Breast epithelium (tissue), 4 donors: ENCODE results near the gene OR7C1. TPM values are rescaled to one million over a fixed set of nuclear protein-coding genes. Genes with fewer than 3 reads are reported as not detected.

ENCODE experiments used
- DNase-seq, 2 donors: peaks; one replicate each; pipeline ENCODE4 v3.0.0-alpha.2; 2019; ENCODE audit warnings: low spot score in 2 of 2
- H3K27ac ChIP-seq, 2 donors: fragments of 200-600 bp; sonication (generic) in 1 of 2; one replicate each; pipeline ENCODE4 v1.5.1; 2016 to 2019; ENCODE audit warnings: mild to moderate bottlenecking in 1 of 2
- H3K27me3 ChIP-seq, 2 donors: fragments of 200-600 bp; sonication (generic) in 1 of 2; one replicate each; pipeline versions ENCODE4 v1.5.1 to v1.6.0; 2017 to 2019; ENCODE audit warnings: control low read depth in 1 of 2, mild to moderate bottlenecking in 1 of 2
- H3K36me3 ChIP-seq: fragments of 200-600 bp; one replicate; pipeline ENCODE4 v1.5.1; 2019
- H3K4me1 ChIP-seq, 2 donors: fragments of 200-600 bp; sonication (generic); one replicate each; pipeline ENCODE4 v1.5.1; 2016 to 2019; ENCODE audit warnings: control low read depth in 1 of 2
- H3K4me3 ChIP-seq, 3 donors: fragments of 200-600 bp; sonication (generic); 1 replicate in 2 of 3; 2 replicates in 1 of 3; pipeline ENCODE4 v1.5.1; 2016 to 2019; ENCODE audit warnings: mild to moderate bottlenecking in 3 of 3, moderate library complexity in 2 of 3
- H3K9me3 ChIP-seq, 2 donors: fragments of 200-600 bp; sonication (generic) in 1 of 2; one replicate each; pipeline ENCODE4 v1.5.1; 2016 to 2019; ENCODE audit warnings: control low read depth in 1 of 2
- POLR2A ChIP-seq: fragments of 450-650 bp; IDR thresholded peaks from one replicate; pipeline ENCODE4 v1.6.1; 2016; ENCODE audit warnings: antibody characterized with exemption, mild to moderate bottlenecking, moderate library complexity
- POLR2AphosphoS5 ChIP-seq, 3 donors: sonication (generic); formaldehyde crosslinking; IDR thresholded peaks; one replicate each; pipeline ENCODE4 v1.6.1; 2017; ENCODE audit warnings: antibody characterized with exemption in 3 of 3
- intact Hi-C: fragments of 100-400 bp; cut with DNase I; formaldehyde crosslinking; loops from one replicate; pipeline ENCODE4 v1.15.1; 2023; ENCODE audit warnings: low total_unique reads
- total RNA-seq, 3 donors: library from RNA; depleted of rRNA; stranded (reverse); fragments of >200 nt; gene quantifications; one replicate each; pipeline ENCODE4 v1.1.0, GENCODE V29; 2016
- TF ChIP-seq, protein P1 (sequence below), 3 donors: fragments of 450-650 bp; IDR thresholded peaks; one replicate each; pipeline ENCODE4 v1.5.1; 2016 to 2017; ENCODE audit warnings: antibody characterized with exemption in 3 of 3, mild to moderate bottlenecking in 3 of 3, moderate library complexity in 3 of 3

Gene OR7C1
- total RNA-seq, 3 donors from 2014 or later, result 0.98 to 1.5 TPM; not detected in 1

DNA sequence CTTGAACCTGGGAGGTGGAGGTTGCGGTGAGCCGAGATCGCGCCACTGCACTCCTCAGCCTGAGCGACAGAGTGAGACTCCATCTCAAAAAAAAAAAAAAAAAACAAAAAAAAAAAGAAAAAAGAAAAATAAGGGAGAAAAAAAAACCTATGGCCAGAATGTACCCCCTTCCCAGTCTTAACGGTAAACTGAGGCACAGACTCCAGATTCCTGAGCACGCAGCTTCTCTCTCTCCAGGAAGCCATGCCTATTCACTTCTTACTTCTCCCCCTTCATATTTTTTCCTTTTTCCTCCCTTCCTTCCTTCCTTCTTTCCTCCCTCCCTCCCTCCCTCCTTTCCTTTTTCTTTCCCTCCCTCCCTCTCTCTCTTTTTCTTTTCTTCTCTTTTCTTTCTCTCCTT, 62.0 kb downstream of the OR7C1 start:
- no peak for DNase-seq
- TF ChIP-seq POLR2A, result no peak
- no peak for TF ChIP-seq POLR2AphosphoS5 (IDR thresholded peaks at IDR 0.05)
- TF ChIP-seq, protein P1, sequence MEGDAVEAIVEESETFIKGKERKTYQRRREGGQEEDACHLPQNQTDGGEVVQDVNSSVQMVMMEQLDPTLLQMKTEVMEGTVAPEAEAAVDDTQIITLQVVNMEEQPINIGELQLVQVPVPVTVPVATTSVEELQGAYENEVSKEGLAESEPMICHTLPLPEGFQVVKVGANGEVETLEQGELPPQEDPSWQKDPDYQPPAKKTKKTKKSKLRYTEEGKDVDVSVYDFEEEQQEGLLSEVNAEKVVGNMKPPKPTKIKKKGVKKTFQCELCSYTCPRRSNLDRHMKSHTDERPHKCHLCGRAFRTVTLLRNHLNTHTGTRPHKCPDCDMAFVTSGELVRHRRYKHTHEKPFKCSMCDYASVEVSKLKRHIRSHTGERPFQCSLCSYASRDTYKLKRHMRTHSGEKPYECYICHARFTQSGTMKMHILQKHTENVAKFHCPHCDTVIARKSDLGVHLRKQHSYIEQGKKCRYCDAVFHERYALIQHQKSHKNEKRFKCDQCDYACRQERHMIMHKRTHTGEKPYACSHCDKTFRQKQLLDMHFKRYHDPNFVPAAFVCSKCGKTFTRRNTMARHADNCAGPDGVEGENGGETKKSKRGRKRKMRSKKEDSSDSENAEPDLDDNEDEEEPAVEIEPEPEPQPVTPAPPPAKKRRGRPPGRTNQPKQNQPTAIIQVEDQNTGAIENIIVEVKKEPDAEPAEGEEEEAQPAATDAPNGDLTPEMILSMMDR (IDR thresholded peaks at IDR 0.05), result no peak
- Histone ChIP-seq H3K4me1 (no peaks in the 10 kb centered on the region), H3K27me3 (no peaks in the 10 kb centered on the region), H3K27ac (no peak overlapping the region), H3K36me3 (no peaks in the 10 kb centered on the region), H3K4me3 (no peak overlapping the region), H3K9me3 (no peaks in the 10 kb centered on the region)
- intact Hi-C loops, result no loop called here

DNA sequence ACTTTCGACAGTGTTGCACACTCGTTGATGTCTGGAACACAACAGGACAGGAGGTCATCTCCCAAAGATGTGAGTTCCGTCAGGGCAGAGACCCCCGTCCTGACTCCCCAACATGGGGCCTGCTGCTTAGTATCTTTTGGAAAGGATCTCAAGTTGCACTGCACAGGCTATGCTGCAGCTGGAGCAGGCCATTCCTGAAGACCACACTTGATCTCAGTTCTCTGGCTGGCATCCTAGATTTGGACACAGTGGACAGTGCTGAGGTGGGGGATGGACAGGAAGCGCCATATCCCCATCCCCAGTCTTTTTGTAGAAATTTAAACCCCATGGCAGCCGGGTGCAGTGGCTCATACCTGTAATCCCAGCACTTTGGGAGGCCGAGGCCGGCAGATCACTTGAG, 62.5 kb downstream of the OR7C1 start:
- Histone ChIP-seq H3K4me3 (no peak overlapping the region), H3K36me3 (no peaks in the 10 kb centered on the region), H3K27ac (no peak overlapping the region), H3K27me3 (no peaks in the 10 kb centered on the region), H3K9me3 (no peaks in the 10 kb centered on the region), H3K4me1 (no peaks in the 10 kb centered on the region)
- peak in 1 of 2 donors; percentile 5 for DNase-seq
- TF ChIP-seq, protein P1 (IDR thresholded peaks at IDR 0.05), result no peak
- TF ChIP-seq POLR2A, result no peak
- no peak for TF ChIP-seq POLR2AphosphoS5 (IDR thresholded peaks at IDR 0.05)
- intact Hi-C loops, result no loop called here

DNA sequence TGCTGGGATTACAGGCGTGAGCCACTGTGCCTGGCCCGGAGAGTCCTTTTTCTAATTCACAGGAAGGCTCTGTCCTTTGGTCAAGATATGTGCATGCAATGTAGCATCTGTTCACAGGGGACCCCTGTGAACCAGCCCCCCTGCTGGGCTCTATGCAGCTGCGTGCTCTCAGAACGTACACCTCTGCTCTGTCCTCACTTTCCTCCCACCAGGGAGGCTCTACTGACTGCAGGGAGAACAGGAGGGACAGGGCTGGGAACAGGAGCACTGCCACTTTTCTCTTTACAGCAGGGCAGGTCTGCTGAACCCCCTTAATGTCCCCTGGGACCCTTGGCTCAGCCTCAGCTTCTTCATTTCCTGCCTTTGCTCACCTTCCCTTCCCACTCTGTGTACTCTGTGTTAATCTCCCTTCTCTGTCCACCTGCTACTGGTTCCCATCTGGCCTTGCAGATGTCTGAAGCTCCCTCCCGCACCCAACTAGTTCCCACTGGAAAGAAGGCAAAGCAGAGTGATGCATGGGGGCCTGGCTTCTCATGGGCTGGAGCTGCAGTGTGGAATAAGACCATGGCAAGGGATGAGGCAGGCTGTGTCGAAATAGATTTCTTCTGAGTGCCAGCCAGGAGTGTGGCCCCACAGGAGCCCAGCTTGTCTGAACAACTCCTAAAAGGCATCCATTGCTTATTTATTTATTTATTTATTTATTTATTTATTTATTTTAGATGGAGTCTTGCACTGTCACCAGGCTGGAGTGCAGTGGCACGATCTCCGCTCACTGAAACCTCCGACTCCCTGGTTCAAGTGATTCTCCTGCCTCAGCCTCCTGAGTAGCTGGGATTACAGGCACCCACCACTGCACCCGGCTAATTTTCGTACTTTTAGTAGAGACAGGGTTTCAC, 63.8 kb downstream of the OR7C1 start:
- no peak for TF ChIP-seq POLR2A
- TF ChIP-seq POLR2AphosphoS5 (IDR thresholded peaks at IDR 0.05), result no peak
- TF ChIP-seq, protein P1 (IDR thresholded peaks at IDR 0.05), result no peak
- H3K36me3 ChIP-seq, result no peaks in the 10 kb centered on the region
- H3K4me3 ChIP-seq, result no peak overlapping the region
- no peaks in the 10 kb centered on the region for H3K4me1 ChIP-seq
- no peak overlapping the region for H3K27ac ChIP-seq
- DNase-seq, result peak in 1 of 2 donors; percentile 15
- H3K27me3 ChIP-seq, result no peaks in the 10 kb centered on the region
- no peaks in the 10 kb centered on the region for H3K9me3 ChIP-seq
- intact Hi-C loops, result no loop called here

DNA sequence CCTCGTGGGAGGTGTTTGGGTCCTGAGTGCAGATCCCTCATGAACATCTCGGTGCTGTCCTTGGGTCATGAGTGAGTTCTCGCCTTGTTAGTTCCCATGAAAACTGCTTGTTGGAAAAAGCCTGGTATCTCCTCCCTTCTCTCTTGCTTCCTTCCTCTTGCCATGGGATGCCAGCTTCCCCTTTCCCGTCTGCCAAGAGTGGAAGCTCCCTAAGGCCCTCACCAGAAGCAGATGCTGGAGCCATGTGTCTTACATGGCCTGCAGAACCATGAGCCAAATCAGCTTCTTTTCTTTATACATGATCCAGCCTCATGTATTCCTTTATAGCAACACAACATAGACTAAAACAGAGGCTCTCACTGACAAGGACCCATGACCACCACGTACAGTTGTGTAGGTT, 64.8 kb downstream of the OR7C1 start:
- no peak for TF ChIP-seq POLR2A
- no peak for TF ChIP-seq POLR2AphosphoS5 (IDR thresholded peaks at IDR 0.05)
- TF ChIP-seq, protein P1 (IDR thresholded peaks at IDR 0.05), result no peak

DNA sequence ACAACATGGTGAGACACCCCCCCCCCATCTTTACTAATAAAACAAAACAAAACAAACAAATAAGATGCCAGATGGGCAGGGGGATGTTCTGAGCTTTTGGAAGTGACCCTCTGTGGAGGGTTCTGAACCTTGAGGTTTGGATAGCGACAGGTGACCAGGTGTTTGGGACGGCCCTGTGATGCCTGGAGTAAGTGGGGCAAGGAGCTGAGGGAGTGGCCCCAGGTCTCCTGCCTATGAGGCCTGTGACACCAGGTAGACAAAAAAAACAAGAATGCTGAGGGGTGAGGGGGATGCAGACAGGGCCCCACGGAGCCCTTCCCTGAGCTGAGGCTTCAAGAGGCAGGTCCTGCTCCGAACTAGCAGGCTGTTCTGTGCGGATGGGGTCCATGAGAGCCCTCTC, 65.8 kb downstream of the OR7C1 start:
- no peaks in the 10 kb centered on the region for H3K36me3 ChIP-seq
- peak in 1 of 2 donors; percentile 22 for DNase-seq
- H3K4me3 ChIP-seq, result no peak overlapping the region
- no peaks in the 10 kb centered on the region for H3K27me3 ChIP-seq
- H3K9me3 ChIP-seq, result no peaks in the 10 kb centered on the region
- intact Hi-C loops, result no loop called here
- no peaks in the 10 kb centered on the region for H3K4me1 ChIP-seq
- TF ChIP-seq, protein P1 (IDR thresholded peaks at IDR 0.05), result no peak
- no peak for TF ChIP-seq POLR2A
- TF ChIP-seq POLR2AphosphoS5 (IDR thresholded peaks at IDR 0.05), result no peak
- H3K27ac ChIP-seq, result no peak overlapping the region

More for the DNA sequence above, 64.8 kb downstream of the OR7C1 start:
- peak in 1 of 2 donors; percentile 6 for DNase-seq
- H3K27ac ChIP-seq, result no peak overlapping the region
- no peaks in the 10 kb centered on the region for H3K36me3 ChIP-seq
- H3K4me3 ChIP-seq, result no peak overlapping the region
- intact Hi-C loops, result no loop called here
- H3K9me3 ChIP-seq, result no peaks in the 10 kb centered on the region
- no peaks in the 10 kb centered on the region for H3K4me1 ChIP-seq
- H3K27me3 ChIP-seq, result no peaks in the 10 kb centered on the region
